ENCODE results near the gene RNASEH1. TPM values are rescaled to one million over a fixed set of nuclear protein-coding genes. Genes with fewer than 3 reads are reported as not detected.
A peak's percentile ranks its signal among the peaks of the same experiment; 100 is the strongest.

The RNASEH1 gene
- total RNA-seq, result 15.7 TPM
- 12.4 TPM for polyA plus RNA-seq
- long read RNA-seq, donor 1, partial matches to known transcripts, result 0 of 1 reads
- long read RNA-seq, donor 1, other reads (novel, unspliced or antisense), result 0 of 1 reads
- long read RNA-seq, donor 2, transcript RNASEH1-201 (8 exons, 1,887 nt), result major isoform, 15 of 6,461 reads
- long read RNA-seq, donor 2, partial matches to known transcripts, result 1,901 of 6,461 reads
- long read RNA-seq, donor 2, other reads (novel, unspliced or antisense), result 4,545 of 6,461 reads
- long read RNA-seq, donor 3, transcript RNASEH1-201 (8 exons, 1,887 nt), result major isoform, 21 of 6,208 reads
- long read RNA-seq, donor 3, partial matches to known transcripts, result 3,145 of 6,208 reads
- long read RNA-seq, donor 3, other reads (novel, unspliced or antisense), result 3,041 of 6,208 reads
- long read RNA-seq, donor 4, partial matches to known transcripts, result 0 of 3 reads
- long read RNA-seq, donor 4, other reads (novel, unspliced or antisense), result 0 of 3 reads
- long read RNA-seq, donor 5, transcript RNASEH1-201 (8 exons, 1,887 nt), result major isoform, 17 of 17 reads
- long read RNA-seq, donor 5, partial matches to known transcripts, result 0 of 17 reads
- long read RNA-seq, donor 5, other reads (novel, unspliced or antisense), result 0 of 17 reads
- long read RNA-seq, donor 6, transcript RNASEH1-201 (8 exons, 1,887 nt), result major isoform, 11 of 3,003 reads
- long read RNA-seq, donor 6, partial matches to known transcripts, result 903 of 3,003 reads
- long read RNA-seq, donor 6, other reads (novel, unspliced or antisense), result 2,089 of 3,003 reads
- long read RNA-seq, donor 7, transcript RNASEH1-201 (8 exons, 1,887 nt), result major isoform, 10 of 4,247 reads
- long read RNA-seq, donor 7, partial matches to known transcripts, result 2,042 of 4,247 reads
- long read RNA-seq, donor 7, other reads (novel, unspliced or antisense), result 2,195 of 4,247 reads
- long read RNA-seq, donor 8, transcript RNASEH1-201 (8 exons, 1,887 nt), result major isoform, 6 of 1,040 reads
- long read RNA-seq, donor 8, partial matches to known transcripts, result 356 of 1,040 reads
- long read RNA-seq, donor 8, other reads (novel, unspliced or antisense), result 678 of 1,040 reads
- long read RNA-seq, donor 9, transcript RNASEH1-201 (8 exons, 1,887 nt), result major isoform, 10 of 1,874 reads
- long read RNA-seq, donor 9, partial matches to known transcripts, result 790 of 1,874 reads
- long read RNA-seq, donor 9, other reads (novel, unspliced or antisense), result 1,074 of 1,874 reads
- long read RNA-seq, donor 10, transcript RNASEH1-201 (8 exons, 1,887 nt), result major isoform, 5 of 1,942 reads
- long read RNA-seq, donor 10, partial matches to known transcripts, result 875 of 1,942 reads
- long read RNA-seq, donor 10, other reads (novel, unspliced or antisense), result 1,062 of 1,942 reads

GRCh38 chr2:3558205-3559014, at the start of gene RNASEH1:
TSS of gene RNASEH1 (minus strand) at chr2:3558333. CDS start at chr2:3558260, 73 bp downstream.
- Histone ChIP-seq H3K4me1 (ENCODE audit: control insufficient read depth in 2 of 2, insufficient read depth in 2 of 2, low read length in 2 of 2) (peaks cover 7 to 16% of the 10 kb centered on the region in 2 donors), H3K27ac (ENCODE audit: low read depth in 1 of 2, low read length in 1 of 2) (peak within 1 kb of the TSS; percentile 86 to 87), H3K27me3 (ENCODE audit: control insufficient read depth in 2 of 2, insufficient read depth in 1 of 2, low read length in 1 of 2) (no peaks in the 10 kb centered on the region), H3K36me3 (ENCODE audit: control insufficient read depth in 2 of 2, insufficient read depth in 2 of 2, low read length in 1 of 2) (peaks cover 17 to 27% of the 10 kb centered on the region in 2 donors), H3K4me3 (ENCODE audit: low read length in 2 of 2) (peak within 1 kb of the TSS; percentile 77 to 98), H3K9me3 (ENCODE audit: control insufficient read depth in 2 of 2, insufficient read depth in 1 of 2, low read length in 1 of 2) (no peaks in the 10 kb centered on the region)
- under 1% methylated on average over 67 of the region's 67 CpGs for WGBS
- DNase-seq (ENCODE audit: low read depth in 6 of 9, low spot score in 9 of 9), result peak; percentile 83 to 99 (median 97)

DNA sequence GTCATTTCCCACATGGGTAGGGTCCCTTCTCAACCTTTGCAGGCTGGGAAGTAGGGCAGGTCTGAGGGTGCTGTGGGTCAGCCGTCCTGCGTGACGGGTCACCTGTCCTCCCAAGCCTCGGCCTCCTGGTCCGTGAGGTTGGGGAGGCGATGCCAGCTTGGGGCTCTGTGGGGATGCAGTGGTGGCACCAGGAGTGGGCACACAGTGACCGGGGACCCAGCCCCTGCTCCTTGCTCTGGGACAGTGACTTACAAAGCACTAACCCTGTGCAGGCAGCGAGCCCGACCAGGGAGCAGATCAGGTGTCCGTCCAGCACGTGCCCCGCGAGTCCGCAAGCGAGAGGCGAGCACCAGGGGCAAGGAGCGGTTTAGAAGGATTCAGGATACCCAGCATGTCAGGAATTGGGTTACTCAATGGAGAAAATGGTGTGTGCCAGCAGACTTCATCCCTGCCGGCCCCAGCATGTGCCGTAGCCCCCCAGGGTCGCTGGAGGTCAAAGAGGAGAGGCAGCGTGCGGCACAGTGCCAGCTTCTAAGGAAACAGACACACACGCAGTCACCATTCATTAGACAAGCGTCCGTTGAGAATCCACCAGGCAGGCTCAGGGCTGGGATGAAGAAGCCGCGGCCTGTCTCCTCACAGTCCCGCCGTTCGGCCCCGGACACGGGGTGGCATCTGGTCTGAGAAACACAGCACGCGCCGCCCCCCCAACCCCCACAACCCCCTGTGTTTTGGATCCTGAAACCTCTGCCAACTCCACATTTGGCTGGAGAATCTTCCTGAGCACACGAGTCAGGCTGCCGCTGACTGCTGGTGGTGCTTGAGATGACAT, 48.5 kb upstream of the RNASEH1 start:
- 95% methylated on average over 37 of the region's 37 CpGs for WGBS
- H3K4me1 ChIP-seq (ENCODE audit: control insufficient read depth in 2 of 2, insufficient read depth in 2 of 2, low read length in 2 of 2), result peaks cover 0 to 27% of the 10 kb centered on the region in 2 donors
- no peaks in the 10 kb centered on the region for H3K27me3 ChIP-seq (ENCODE audit: control insufficient read depth in 2 of 2, insufficient read depth in 1 of 2, low read length in 1 of 2)
- H3K4me3 ChIP-seq (ENCODE audit: low read length in 2 of 2), result no peak overlapping the region
- no peak for DNase-seq (ENCODE audit: low read depth in 6 of 9, low spot score in 9 of 9)
- peak overlapping the region in 1 of 2 donors; percentile 55 for H3K27ac ChIP-seq (ENCODE audit: low read depth in 1 of 2, low read length in 1 of 2)
- no peaks in the 10 kb centered on the region for H3K36me3 ChIP-seq (ENCODE audit: control insufficient read depth in 2 of 2, insufficient read depth in 2 of 2, low read length in 1 of 2)
- no peaks in the 10 kb centered on the region for H3K9me3 ChIP-seq (ENCODE audit: control insufficient read depth in 2 of 2, insufficient read depth in 1 of 2, low read length in 1 of 2)

DNA sequence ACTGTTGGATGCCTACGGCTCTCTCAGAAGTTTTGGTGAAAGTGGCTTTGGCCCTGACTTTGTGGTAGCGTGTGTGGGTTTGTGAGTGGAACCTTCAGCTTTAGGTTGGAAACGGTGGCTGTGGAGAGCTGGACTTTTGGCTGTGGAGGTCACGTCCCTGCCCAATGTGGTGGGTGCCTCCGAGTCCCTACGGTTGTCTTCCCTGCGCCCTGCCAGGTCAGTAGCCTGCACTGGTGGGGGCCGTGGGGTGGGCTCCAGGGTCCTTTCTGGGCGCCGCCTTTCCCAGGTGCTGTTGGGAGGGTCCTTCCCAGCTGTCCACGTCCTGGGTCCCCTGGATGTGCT, 47.9 kb upstream of the RNASEH1 start:
- H3K27ac ChIP-seq (ENCODE audit: low read depth in 1 of 2, low read length in 1 of 2), result peak overlapping the region in 1 of 2 donors; percentile 26
- no peaks in the 10 kb centered on the region for H3K36me3 ChIP-seq (ENCODE audit: control insufficient read depth in 2 of 2, insufficient read depth in 2 of 2, low read length in 1 of 2)
- 96% methylated on average over 11 of the region's 11 CpGs for WGBS
- H3K27me3 ChIP-seq (ENCODE audit: control insufficient read depth in 2 of 2, insufficient read depth in 1 of 2, low read length in 1 of 2), result no peaks in the 10 kb centered on the region
- no peak for DNase-seq (ENCODE audit: low read depth in 6 of 9, low spot score in 9 of 9)
- H3K9me3 ChIP-seq (ENCODE audit: control insufficient read depth in 2 of 2, insufficient read depth in 1 of 2, low read length in 1 of 2), result no peaks in the 10 kb centered on the region
- H3K4me3 ChIP-seq (ENCODE audit: low read length in 2 of 2), result no peak overlapping the region
- H3K4me1 ChIP-seq (ENCODE audit: control insufficient read depth in 2 of 2, insufficient read depth in 2 of 2, low read length in 2 of 2), result peaks cover 0 to 25% of the 10 kb centered on the region in 2 donors

GRCh38 chr2:3604991-3605961, 47.1 kb upstream of the RNASEH1 start:
- H3K36me3 ChIP-seq (ENCODE audit: control insufficient read depth in 2 of 2, insufficient read depth in 2 of 2, low read length in 1 of 2), result no peaks in the 10 kb centered on the region
- H3K4me1 ChIP-seq (ENCODE audit: control insufficient read depth in 2 of 2, insufficient read depth in 2 of 2, low read length in 2 of 2), result peaks cover 0 to 25% of the 10 kb centered on the region in 2 donors
- peak overlapping the region in 1 of 2 donors; percentile 26 for H3K27ac ChIP-seq (ENCODE audit: low read depth in 1 of 2, low read length in 1 of 2)
- no peaks in the 10 kb centered on the region for H3K27me3 ChIP-seq (ENCODE audit: control insufficient read depth in 2 of 2, insufficient read depth in 1 of 2, low read length in 1 of 2)
- peak overlapping the region in 1 of 2 donors; percentile 2 for H3K4me3 ChIP-seq (ENCODE audit: low read length in 2 of 2)
- peak in 1 of 9 donors; percentile 38 for DNase-seq (ENCODE audit: low read depth in 6 of 9, low spot score in 9 of 9)
- H3K9me3 ChIP-seq (ENCODE audit: control insufficient read depth in 2 of 2, insufficient read depth in 1 of 2, low read length in 1 of 2), result no peaks in the 10 kb centered on the region
- 42% methylated on average over 43 of the region's 44 CpGs for WGBS

DNA sequence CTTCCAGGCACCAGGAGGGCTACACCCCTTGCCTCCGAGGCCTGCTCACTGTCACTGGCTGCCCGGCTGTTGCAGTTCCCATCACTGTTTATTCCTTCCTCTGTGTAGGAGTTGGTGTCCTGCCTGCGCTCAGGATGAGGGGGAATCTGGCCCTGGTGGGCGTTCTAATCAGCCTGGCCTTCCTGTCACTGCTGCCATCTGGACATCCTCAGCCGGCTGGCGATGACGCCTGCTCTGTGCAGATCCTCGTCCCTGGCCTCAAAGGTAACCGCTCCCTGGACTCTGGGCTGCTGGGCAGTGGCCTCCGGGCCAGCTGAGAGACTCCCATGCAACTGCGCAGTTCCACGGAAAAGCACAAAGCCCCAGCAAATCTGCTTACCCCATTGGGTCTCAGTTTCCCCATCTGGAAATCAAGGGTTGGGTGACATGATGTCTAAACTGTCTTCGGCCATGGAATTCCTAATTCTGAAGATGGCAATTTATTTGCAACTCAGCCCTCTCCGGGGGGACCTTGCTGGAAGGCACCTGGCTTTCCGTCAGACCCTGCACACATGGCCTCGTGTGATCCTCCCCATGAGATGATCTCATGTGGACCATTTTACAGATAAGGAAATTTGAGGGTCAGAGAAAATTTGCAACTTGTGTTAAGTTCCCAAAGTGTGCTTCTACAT, 46.2 kb upstream of the RNASEH1 start:
- 96% methylated on average over 16 of the region's 16 CpGs for WGBS

DNA sequence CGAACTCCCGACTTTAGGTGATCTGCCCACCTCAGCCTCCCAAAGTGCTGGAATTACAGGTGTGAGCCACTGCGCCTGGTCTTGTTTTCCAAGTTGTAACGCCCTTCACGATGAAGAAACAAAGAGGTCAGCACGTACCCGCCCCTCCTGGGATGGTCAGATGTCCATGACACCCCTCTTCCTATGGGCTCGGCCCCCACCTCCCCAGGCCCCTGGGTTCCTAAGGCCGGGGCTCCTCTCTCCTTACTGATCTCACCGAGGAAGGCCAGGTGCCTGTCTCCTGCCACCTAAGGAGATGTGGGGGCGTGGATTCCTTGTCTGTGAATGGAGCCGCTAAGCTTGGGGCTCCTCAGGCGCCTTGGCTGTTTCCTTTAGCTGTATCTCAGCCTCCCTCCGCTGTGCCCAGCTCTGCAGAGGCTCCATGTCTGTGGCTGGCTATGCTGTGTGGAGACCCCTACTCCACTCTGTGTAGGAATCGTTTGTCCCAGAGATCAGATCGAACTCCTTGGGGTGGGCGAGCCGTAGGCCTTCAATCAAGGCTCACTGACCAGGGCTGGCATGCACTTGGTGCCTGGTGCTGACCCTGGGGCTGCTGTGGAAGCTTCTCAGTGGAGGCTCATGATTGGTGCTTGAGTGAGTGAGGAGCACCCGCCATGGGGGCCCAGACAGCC, 45.5 kb upstream of the RNASEH1 start:
- WGBS, result 96% methylated on average over 19 of the region's 19 CpGs
- Histone ChIP-seq H3K27me3 (ENCODE audit: control insufficient read depth in 2 of 2, insufficient read depth in 1 of 2, low read length in 1 of 2) (no peaks in the 10 kb centered on the region), H3K4me1 (ENCODE audit: control insufficient read depth in 2 of 2, insufficient read depth in 2 of 2, low read length in 2 of 2) (peaks cover 0 to 14% of the 10 kb centered on the region in 2 donors), H3K36me3 (ENCODE audit: control insufficient read depth in 2 of 2, insufficient read depth in 2 of 2, low read length in 1 of 2) (no peaks in the 10 kb centered on the region), H3K4me3 (ENCODE audit: low read length in 2 of 2) (no peak overlapping the region), H3K27ac (ENCODE audit: low read depth in 1 of 2, low read length in 1 of 2) (no peak overlapping the region), H3K9me3 (ENCODE audit: control insufficient read depth in 2 of 2, insufficient read depth in 1 of 2, low read length in 1 of 2) (no peaks in the 10 kb centered on the region)
- no peak for DNase-seq (ENCODE audit: low read depth in 6 of 9, low spot score in 9 of 9)

More for the DNA sequence above, 46.2 kb upstream of the RNASEH1 start:
- Histone ChIP-seq H3K27ac (ENCODE audit: low read depth in 1 of 2, low read length in 1 of 2) (no peak overlapping the region), H3K9me3 (ENCODE audit: control insufficient read depth in 2 of 2, insufficient read depth in 1 of 2, low read length in 1 of 2) (no peaks in the 10 kb centered on the region), H3K36me3 (ENCODE audit: control insufficient read depth in 2 of 2, insufficient read depth in 2 of 2, low read length in 1 of 2) (no peaks in the 10 kb centered on the region), H3K4me3 (ENCODE audit: low read length in 2 of 2) (no peak overlapping the region), H3K27me3 (ENCODE audit: control insufficient read depth in 2 of 2, insufficient read depth in 1 of 2, low read length in 1 of 2) (no peaks in the 10 kb centered on the region), H3K4me1 (ENCODE audit: control insufficient read depth in 2 of 2, insufficient read depth in 2 of 2, low read length in 2 of 2) (peaks cover 0 to 19% of the 10 kb centered on the region in 2 donors)
- no peak for DNase-seq (ENCODE audit: low read depth in 6 of 9, low spot score in 9 of 9)

Measured in thymus (tissue), 14 donors.